Measurements from ENCODE around the gene LYRM4. TPM values are rescaled to one million over a fixed set of nuclear protein-coding genes. Genes with fewer than 3 reads are reported as not detected.

The LYRM4 gene
- total RNA-seq, 1 experiment from 2014 or later: 44.3 TPM

DNA sequence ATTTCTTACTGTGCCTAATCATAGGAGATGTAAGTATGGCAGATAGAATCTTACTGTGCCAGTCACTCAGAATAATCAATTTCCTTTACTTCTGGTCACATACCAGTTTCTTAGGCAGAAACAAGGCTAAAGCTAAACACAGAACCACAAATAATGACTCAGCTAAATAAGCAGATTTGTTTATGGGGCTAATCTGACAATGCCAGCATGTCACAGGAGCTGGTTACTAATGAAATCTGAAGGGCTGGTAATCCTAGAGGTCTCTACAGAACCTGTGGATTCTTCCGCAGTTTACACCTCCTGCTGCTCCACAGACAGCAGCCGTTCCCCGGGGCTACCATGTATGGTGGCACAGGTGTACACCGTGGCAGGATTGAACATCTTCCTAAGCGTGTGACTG lies 80.8 kb downstream of the LYRM4 start:
- Histone ChIP-seq H3T11ph (ENCODE audit: low read length) (no peak overlapping the region), H3K4me1 (ENCODE audit: insufficient read depth, low read length) (no peaks in the 10 kb centered on the region), H3K27ac (ENCODE audit: insufficient read length, low read depth, low read length) (no peak overlapping the region), H3K9ac (ENCODE audit: extremely low read depth, insufficient read length, low read length) (no peak overlapping the region), H3K23me2 (ENCODE audit: insufficient read length, low read depth, low read length, poor library complexity, severe bottlenecking) (no peaks in the 10 kb centered on the region), H3K56ac (ENCODE audit: insufficient read length, low read depth, low read length) (no peak overlapping the region), H2AFZ (ENCODE audit: low read length) (no peak overlapping the region), H3K23ac (ENCODE audit: insufficient read length, low read depth, low read length) (no peak overlapping the region), H3K18ac (ENCODE audit: insufficient read length, low read depth, low read length) (no peak overlapping the region), H4K91ac (ENCODE audit: insufficient read length, low read depth, low read length) (no peak overlapping the region), H4K5ac (ENCODE audit: insufficient read length, low read depth, low read length) (no peak overlapping the region), H4K8ac (replicated peaks; ENCODE audit: insufficient read length, low read depth, low read length) (no peak overlapping the region), H3K9me3 (ENCODE audit: control insufficient read depth, low read depth, low read length) (no peaks in the 10 kb centered on the region), H3K79me2 (ENCODE audit: insufficient read depth, low read length) (no peaks in the 10 kb centered on the region; the same call in 1 of the 2 replicates), H3K27me3 (ENCODE audit: insufficient read depth, low read length) (no peaks in the 10 kb centered on the region), H2BK5ac (ENCODE audit: insufficient read length, low read length) (no peak overlapping the region), H2BK20ac (ENCODE audit: low read depth, low read length, poor library complexity, severe bottlenecking) (no peak overlapping the region), H2AK5ac (ENCODE audit: insufficient read length, low read length) (no peak overlapping the region), H3K14ac (ENCODE audit: insufficient read depth, low read length) (no peak overlapping the region), H4K20me1 (ENCODE audit: control insufficient read depth, insufficient read depth, insufficient read length) (no peaks in the 10 kb centered on the region), H2BK15ac (ENCODE audit: low read depth, low read length) (no peak overlapping the region), H3K79me1 (ENCODE audit: insufficient read depth, low read depth, low read length, poor library complexity, severe bottlenecking) (no peaks in the 10 kb centered on the region), H3K4me2 (ENCODE audit: insufficient read depth, insufficient read length, low read length) (no peak overlapping the region), H2BK12ac (ENCODE audit: insufficient read length, low read depth, low read length) (no peak overlapping the region), H2BK120ac (ENCODE audit: low read depth, low read length, poor library complexity, severe bottlenecking) (no peak overlapping the region), H3K4ac (ENCODE audit: low read depth, low read length) (no peak overlapping the region)
- WGBS (ENCODE audit: extremely low coverage, insufficient read length, low lambda C conversion rate): no CpG with 5 or more reads among the region's 5 CpGs
- Mint-ChIP-seq H3K36me3 (ENCODE audit: insufficient read depth in 1 of 3, low read depth in 3 of 3) (no peaks in the 10 kb centered on the region; a peak in 1 of 7 replicates), H3K4me1 (peaks cover 14 to 18% of the 10 kb centered on the region in 2 experiments), H3K27ac (no peak overlapping the region), H3K27me3 (ENCODE audit: low read depth) (no peaks in the 10 kb centered on the region), H3K9me3 (no peaks in the 10 kb centered on the region), H3K4me3 (no peak overlapping the region)
- TF ChIP-seq, protein P1, sequence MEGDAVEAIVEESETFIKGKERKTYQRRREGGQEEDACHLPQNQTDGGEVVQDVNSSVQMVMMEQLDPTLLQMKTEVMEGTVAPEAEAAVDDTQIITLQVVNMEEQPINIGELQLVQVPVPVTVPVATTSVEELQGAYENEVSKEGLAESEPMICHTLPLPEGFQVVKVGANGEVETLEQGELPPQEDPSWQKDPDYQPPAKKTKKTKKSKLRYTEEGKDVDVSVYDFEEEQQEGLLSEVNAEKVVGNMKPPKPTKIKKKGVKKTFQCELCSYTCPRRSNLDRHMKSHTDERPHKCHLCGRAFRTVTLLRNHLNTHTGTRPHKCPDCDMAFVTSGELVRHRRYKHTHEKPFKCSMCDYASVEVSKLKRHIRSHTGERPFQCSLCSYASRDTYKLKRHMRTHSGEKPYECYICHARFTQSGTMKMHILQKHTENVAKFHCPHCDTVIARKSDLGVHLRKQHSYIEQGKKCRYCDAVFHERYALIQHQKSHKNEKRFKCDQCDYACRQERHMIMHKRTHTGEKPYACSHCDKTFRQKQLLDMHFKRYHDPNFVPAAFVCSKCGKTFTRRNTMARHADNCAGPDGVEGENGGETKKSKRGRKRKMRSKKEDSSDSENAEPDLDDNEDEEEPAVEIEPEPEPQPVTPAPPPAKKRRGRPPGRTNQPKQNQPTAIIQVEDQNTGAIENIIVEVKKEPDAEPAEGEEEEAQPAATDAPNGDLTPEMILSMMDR (conservative IDR thresholded peaks at IDR 0.05): no peak
- no peak for DNase-seq

All from H9 (cell line).